ENCODE measurements around the gene SERGEF. TPM values are rescaled to one million over a fixed set of nuclear protein-coding genes. Genes with fewer than 3 reads are reported as not detected.

The SERGEF gene
- polyA plus RNA-seq, 3 donors: 14.3 to 33.7 (median 33.3) TPM

GRCh38 chr11:17770917-17771316 lies 241.9 kb downstream of the SERGEF start:
- H3K4me3 Mint-ChIP-seq: no peak overlapping the region
- no peak overlapping the region for H3K27ac ChIP-seq (ENCODE audit: low read depth in 1 of 2, low read length in 2 of 2)
- no peaks in the 10 kb centered on the region for H3K4me1 Mint-ChIP-seq
- intact Hi-C loops (cut with micrococcal nuclease): no loop called here
- no peaks in the 10 kb centered on the region for H3K27me3 ChIP-seq (ENCODE audit: control insufficient read depth in 2 of 2, insufficient read depth in 2 of 2, low read length in 2 of 2)
- no peaks in the 10 kb centered on the region for H3K9me3 ChIP-seq (replicated peaks in 1 of 2; ENCODE audit: control insufficient read depth in 1 of 2, insufficient read depth in 1 of 2, low read length in 2 of 2)
- no peaks in the 10 kb centered on the region for H3K36me3 ChIP-seq (replicated peaks in 1 of 2; ENCODE audit: control insufficient read depth in 1 of 2, insufficient read depth in 2 of 2, low read length in 2 of 2)
- no peak overlapping the region for H3K4me3 ChIP-seq (replicated peaks in 1 of 3; ENCODE audit: low read depth in 2 of 3, low read length in 3 of 3)
- no peaks in the 10 kb centered on the region for H3K79me2 ChIP-seq (ENCODE audit: insufficient read depth, low read length)
- H2AFZ ChIP-seq (ENCODE audit: insufficient read depth, low read depth, low read length, poor library complexity, severe bottlenecking): no peak overlapping the region
- no peak overlapping the region for H3K27ac Mint-ChIP-seq
- no peaks in the 10 kb centered on the region for H3K4me1 ChIP-seq (ENCODE audit: control insufficient read depth in 1 of 2, insufficient read depth in 2 of 2, low read length in 2 of 2)
- no peaks in the 10 kb centered on the region for H3K36me3 Mint-ChIP-seq
- H4K20me1 ChIP-seq (ENCODE audit: insufficient read depth, low read length): no peaks in the 10 kb centered on the region
- no peak for DNase-seq
- no peak for TF ChIP-seq CTCF (IDR thresholded peaks at IDR 0.05)
- H3K27me3 Mint-ChIP-seq (ENCODE audit: low read depth in 3 of 3): peaks cover 0 to 7% (median 1%) of the 10 kb centered on the region in 3 donors
- no peak overlapping the region for H3K4me2 ChIP-seq (replicated peaks; ENCODE audit: extremely low read depth, low read length, poor library complexity, severe bottlenecking)
- H3K9me3 Mint-ChIP-seq: peaks cover 0 to 2% (median 0%) of the 10 kb centered on the region in 7 donors
- H3K9ac ChIP-seq (ENCODE audit: insufficient read depth, low read length, poor library complexity, severe bottlenecking): no peak overlapping the region

GRCh38 chr11:17770048-17770652 lies 242.7 kb downstream of the SERGEF start:
- H3K36me3 Mint-ChIP-seq: no peaks in the 10 kb centered on the region
- 95% methylated on average over 4 of the region's 9 CpGs for WGBS (ENCODE audit: insufficient coverage)
- Histone ChIP-seq H3K9me3 (replicated peaks in 1 of 2; ENCODE audit: control insufficient read depth in 1 of 2, insufficient read depth in 1 of 2, low read length in 2 of 2) (no peaks in the 10 kb centered on the region), H3K79me2 (ENCODE audit: insufficient read depth, low read length) (no peaks in the 10 kb centered on the region), H4K20me1 (ENCODE audit: insufficient read depth, low read length) (no peaks in the 10 kb centered on the region), H3K4me3 (replicated peaks in 1 of 3; ENCODE audit: low read depth in 2 of 3, low read length in 3 of 3) (no peak overlapping the region), H3K9ac (ENCODE audit: insufficient read depth, low read length, poor library complexity, severe bottlenecking) (no peak overlapping the region), H3K27ac (ENCODE audit: low read depth in 1 of 2, low read length in 2 of 2) (no peak overlapping the region), H2AFZ (ENCODE audit: insufficient read depth, low read depth, low read length, poor library complexity, severe bottlenecking) (no peak overlapping the region), H3K4me1 (ENCODE audit: control insufficient read depth in 1 of 2, insufficient read depth in 2 of 2, low read length in 2 of 2) (no peaks in the 10 kb centered on the region), H3K27me3 (ENCODE audit: control insufficient read depth in 2 of 2, insufficient read depth in 2 of 2, low read length in 2 of 2) (no peaks in the 10 kb centered on the region), H3K4me2 (replicated peaks; ENCODE audit: extremely low read depth, low read length, poor library complexity, severe bottlenecking) (no peak overlapping the region), H3K36me3 (replicated peaks in 1 of 2; ENCODE audit: control insufficient read depth in 1 of 2, insufficient read depth in 2 of 2, low read length in 2 of 2) (no peaks in the 10 kb centered on the region)
- intact Hi-C loops (cut with micrococcal nuclease): no loop called here
- H3K9me3 Mint-ChIP-seq: peaks cover 0 to 2% (median 0%) of the 10 kb centered on the region in 7 donors
- DNase-seq: no peak
- peaks cover 0 to 6% (median 1%) of the 10 kb centered on the region in 3 donors for H3K27me3 Mint-ChIP-seq (ENCODE audit: low read depth in 3 of 3)
- H3K4me3 Mint-ChIP-seq: no peak overlapping the region
- no peak overlapping the region for H3K27ac Mint-ChIP-seq
- TF ChIP-seq CTCF (IDR thresholded peaks at IDR 0.05): no peak
- no peaks in the 10 kb centered on the region for H3K4me1 Mint-ChIP-seq

All from CD14-positive monocyte (primary cell).